NCI-H345 treated with DMSO at 0.1 percent for 48 hours (cell line): ENCODE data around the gene PTCD1.

Experiments used
- DNase-seq: peaks from one replicate; lab custom pipeline; 2025; ENCODE audit not compliant: unreplicated experiment; lab: John Stamatoyannopoulos, UW

PTCD1 gene

GRCh38 chr7:99438573-99439480, at the start of gene PTCD1, which contains the start of gene CPSF4:
Gene PTCD1, minus strand, starts transcription at chr7:99438798. Its CDS starts 3,556 bp downstream, at chr7:99435242.
Gene CPSF4, plus strand, starts transcription at chr7:99438943. Its CDS starts 140 bp downstream, at chr7:99439083.
- DNase-seq = peak; percentile 82

- DNase-seq = no peak
These were observed 46.5 kb upstream of the PTCD1 start for GRCh38 chr7:99485094-99485493.

GRCh38 chr7:99478464-99479440, 40.2 kb upstream of the PTCD1 start:
- no peak for DNase-seq

GRCh38 chr7:99476107-99476506, 37.5 kb upstream of the PTCD1 start:
- DNase-seq = no peak

GRCh38 chr7:99473315-99473596, 34.7 kb upstream of the PTCD1 start:
- no peak for DNase-seq

GRCh38 chr7:99472561-99473314, 34.1 kb upstream of the PTCD1 start, which contains the start of gene ZNF789:
Gene ZNF789, plus strand, starts transcription at chr7:99472890. Its CDS starts 3,567 bp downstream, at chr7:99476457.
- peak; percentile 95 for DNase-seq

- no peak for DNase-seq
These were observed 30.9 kb upstream of the PTCD1 start for GRCh38 chr7:99469381-99470065.

GRCh38 chr7:99468336-99468918, 29.8 kb upstream of the PTCD1 start:
- DNase-seq = no peak

GRCh38 chr7:99465421-99465768, 26.8 kb upstream of the PTCD1 start:
- no peak for DNase-seq

GRCh38 chr7:99461221-99461620, 22.6 kb upstream of the PTCD1 start:
- no peak for DNase-seq

GRCh38 chr7:99460651-99461050, 22.1 kb upstream of the PTCD1 start:
- DNase-seq = no peak

- DNase-seq = no peak
These were observed 20.5 kb upstream of the PTCD1 start for GRCh38 chr7:99459087-99459486.

GRCh38 chr7:99457650-99458493, 19.3 kb upstream of the PTCD1 start:
- no peak for DNase-seq

GRCh38 chr7:99457050-99457649, 18.6 kb upstream of the PTCD1 start:
- no peak for DNase-seq

GRCh38 chr7:99456288-99456687, 17.7 kb upstream of the PTCD1 start:
- DNase-seq = no peak

GRCh38 chr7:99455874-99456273, 17.3 kb upstream of the PTCD1 start:
- DNase-seq = no peak

GRCh38 chr7:99453105-99453504, 14.5 kb upstream of the PTCD1 start:
- DNase-seq = no peak

GRCh38 chr7:99452541-99452940, 13.9 kb upstream of the PTCD1 start:
- no peak for DNase-seq

GRCh38 chr7:99451936-99452335, 13.3 kb upstream of the PTCD1 start:
- no peak for DNase-seq
